HepG2 (cell line): ENCODE results near the gene FGGY. TPM values are rescaled to one million over a fixed set of nuclear protein-coding genes. Genes with fewer than 3 reads are reported as not detected.

Experiments
- AKNA ChIP-seq: sonication (generic); formaldehyde crosslinking; IDR thresholded peaks from 2 replicates; pipeline ENCODE4 v1.4.0; 2020; ENCODE audit warnings: missing genetic modification reagents, borderline replicate concordance
- NRL ChIP-seq: sonication (generic); formaldehyde crosslinking; IDR thresholded peaks from 2 replicates; pipeline ENCODE4 v1.5.0; 2020; ENCODE audit warnings: missing genetic modification reagents, mild to moderate bottlenecking, moderate library complexity, borderline replicate concordance
- SIN3A ChIP-seq: IDR thresholded peaks from 2 replicates; pipeline ENCODE4 v1.6.1; 2011; ENCODE audit warnings: low read depth, mild to moderate bottlenecking, control low read depth, low read length, borderline replicate concordance
- ZFAT ChIP-seq: sonication (generic); formaldehyde crosslinking; conservative IDR thresholded peaks from 2 replicates; pipeline ENCODE4 v1.8.1; 2023; ENCODE audit warnings: missing genetic modification reagents, inconsistent platforms
- ZNF17 ChIP-seq: sonication (generic); formaldehyde crosslinking; IDR thresholded peaks from 2 replicates; pipeline ENCODE4 v1.5.0; 2020; ENCODE audit warnings: mild to moderate bottlenecking, missing genetic modification reagents
- ZNF740 ChIP-seq: sonication (generic); formaldehyde crosslinking; IDR thresholded peaks from 2 replicates; pipeline ENCODE4 v1.4.0; 2020; ENCODE audit warnings: missing genetic modification reagents
- polyA plus RNA-seq, 8 experiments: library from polyadenylated mRNA; depleted of rRNA in 3 of 8; stranded (reverse) in 7 of 8; unstranded in 1 of 8; fragments of >200 nt; fragmentation: Illumina TruSeq in 4 of 8; extraction: Trizol in 4 of 8; gene quantifications; 2 replicates each; pipeline versions ENCODE4 v1.2.1 to v1.2.3, GENCODE V29; 2011 to 2016; ENCODE audit warnings: low read depth in 4 of 8, missing spikeins in 1 of 8, mixed read lengths in 1 of 8; ENCODE audit not compliant: insufficient read depth in 1 of 8
- total RNA-seq, 5 experiments: library from RNA; depleted of rRNA; stranded (reverse); fragments of >200 nt; fragmentation: Illumina TruSeq; extraction: Trizol; gene quantifications; 2 replicates each; pipeline ENCODE4 v1.2.3, GENCODE V29; 2016; ENCODE audit warnings: low read depth in 1 of 5
- TF ChIP-seq, protein P1 (sequence below), 2 experiments: fragments of 450-650 bp in 1 of 2; sonication (generic) in 1 of 2; formaldehyde crosslinking in 1 of 2; IDR thresholded peaks; 2 replicates each; pipeline versions ENCODE4 v1.6.1 to v1.8.0; 2016 to 2022; ENCODE audit warnings: antibody characterized with exemption in 1 of 2, mild to moderate bottlenecking in 1 of 2, missing genetic modification reagents in 1 of 2
- TF ChIP-seq, protein P2 (sequence below): sonication (generic); formaldehyde crosslinking; conservative IDR thresholded peaks from 2 replicates; pipeline ENCODE4 v1.8.0; 2022; ENCODE audit warnings: missing genetic modification reagents

The FGGY gene
- total and polyA plus RNA-seq, 2 of the 13 experiments (the other 11 are each of a cell fraction or from before 2014, with no cell fraction given): 15.7 to 27.5 TPM

DNA sequence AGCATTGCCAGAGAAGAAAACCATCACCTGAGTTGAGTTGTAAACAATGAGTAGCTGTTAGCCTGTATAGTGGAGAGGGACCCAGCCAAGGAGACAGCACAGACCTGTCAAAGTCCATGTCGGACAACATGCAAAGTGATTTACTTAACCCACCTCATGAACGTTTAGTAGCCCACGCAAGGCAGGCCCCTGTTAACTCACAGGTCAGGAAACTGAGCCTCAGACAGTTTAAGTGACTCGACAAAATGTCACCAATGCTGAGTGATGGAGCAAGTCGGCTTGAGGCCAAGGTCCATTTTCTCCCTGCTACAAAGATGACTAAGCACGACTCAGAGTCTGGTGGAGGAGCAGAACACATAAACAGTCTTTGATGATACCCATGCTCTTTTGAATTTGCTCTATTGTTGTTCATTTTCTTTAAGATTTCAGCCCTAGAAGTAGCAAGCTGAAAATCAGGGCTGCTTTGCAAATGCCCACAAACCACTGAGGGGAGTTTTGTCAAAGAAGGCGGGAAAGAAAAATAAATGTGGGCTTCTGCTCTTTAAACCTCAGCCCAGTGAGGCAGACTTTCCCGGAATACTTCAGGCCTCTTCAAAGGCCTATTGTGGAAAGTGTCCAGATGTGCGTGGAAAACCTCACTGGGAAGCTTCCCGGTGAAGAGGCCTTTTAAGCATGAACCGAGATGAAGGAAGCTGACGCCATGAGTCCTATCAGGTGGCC lies 434.0 kb downstream of the FGGY start (continued):
- TF ChIP-seq, protein P1, sequence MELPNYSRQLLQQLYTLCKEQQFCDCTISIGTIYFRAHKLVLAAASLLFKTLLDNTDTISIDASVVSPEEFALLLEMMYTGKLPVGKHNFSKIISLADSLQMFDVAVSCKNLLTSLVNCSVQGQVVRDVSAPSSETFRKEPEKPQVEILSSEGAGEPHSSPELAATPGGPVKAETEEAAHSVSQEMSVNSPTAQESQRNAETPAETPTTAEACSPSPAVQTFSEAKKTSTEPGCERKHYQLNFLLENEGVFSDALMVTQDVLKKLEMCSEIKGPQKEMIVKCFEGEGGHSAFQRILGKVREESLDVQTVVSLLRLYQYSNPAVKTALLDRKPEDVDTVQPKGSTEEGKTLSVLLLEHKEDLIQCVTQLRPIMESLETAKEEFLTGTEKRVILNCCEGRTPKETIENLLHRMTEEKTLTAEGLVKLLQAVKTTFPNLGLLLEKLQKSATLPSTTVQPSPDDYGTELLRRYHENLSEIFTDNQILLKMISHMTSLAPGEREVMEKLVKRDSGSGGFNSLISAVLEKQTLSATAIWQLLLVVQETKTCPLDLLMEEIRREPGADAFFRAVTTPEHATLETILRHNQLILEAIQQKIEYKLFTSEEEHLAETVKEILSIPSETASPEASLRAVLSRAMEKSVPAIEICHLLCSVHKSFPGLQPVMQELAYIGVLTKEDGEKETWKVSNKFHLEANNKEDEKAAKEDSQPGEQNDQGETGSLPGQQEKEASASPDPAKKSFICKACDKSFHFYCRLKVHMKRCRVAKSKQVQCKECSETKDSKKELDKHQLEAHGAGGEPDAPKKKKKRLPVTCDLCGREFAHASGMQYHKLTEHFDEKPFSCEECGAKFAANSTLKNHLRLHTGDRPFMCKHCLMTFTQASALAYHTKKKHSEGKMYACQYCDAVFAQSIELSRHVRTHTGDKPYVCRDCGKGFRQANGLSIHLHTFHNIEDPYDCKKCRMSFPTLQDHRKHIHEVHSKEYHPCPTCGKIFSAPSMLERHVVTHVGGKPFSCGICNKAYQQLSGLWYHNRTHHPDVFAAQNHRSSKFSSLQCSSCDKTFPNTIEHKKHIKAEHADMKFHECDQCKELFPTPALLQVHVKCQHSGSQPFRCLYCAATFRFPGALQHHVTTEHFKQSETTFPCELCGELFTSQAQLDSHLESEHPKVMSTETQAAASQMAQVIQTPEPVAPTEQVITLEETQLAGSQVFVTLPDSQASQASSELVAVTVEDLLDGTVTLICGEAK (IDR thresholded peaks at IDR 0.05): no peak
- TF ChIP-seq, protein P1 (CRISPR knock-in tag; IDR thresholded peaks at IDR 0.05): no peak
- no peak for TF ChIP-seq ZNF17
- TF ChIP-seq ZFAT (CRISPR knock-in tag): no peak
- TF ChIP-seq ZNF740 (CRISPR knock-in tag): no peak
- TF ChIP-seq, protein P2, sequence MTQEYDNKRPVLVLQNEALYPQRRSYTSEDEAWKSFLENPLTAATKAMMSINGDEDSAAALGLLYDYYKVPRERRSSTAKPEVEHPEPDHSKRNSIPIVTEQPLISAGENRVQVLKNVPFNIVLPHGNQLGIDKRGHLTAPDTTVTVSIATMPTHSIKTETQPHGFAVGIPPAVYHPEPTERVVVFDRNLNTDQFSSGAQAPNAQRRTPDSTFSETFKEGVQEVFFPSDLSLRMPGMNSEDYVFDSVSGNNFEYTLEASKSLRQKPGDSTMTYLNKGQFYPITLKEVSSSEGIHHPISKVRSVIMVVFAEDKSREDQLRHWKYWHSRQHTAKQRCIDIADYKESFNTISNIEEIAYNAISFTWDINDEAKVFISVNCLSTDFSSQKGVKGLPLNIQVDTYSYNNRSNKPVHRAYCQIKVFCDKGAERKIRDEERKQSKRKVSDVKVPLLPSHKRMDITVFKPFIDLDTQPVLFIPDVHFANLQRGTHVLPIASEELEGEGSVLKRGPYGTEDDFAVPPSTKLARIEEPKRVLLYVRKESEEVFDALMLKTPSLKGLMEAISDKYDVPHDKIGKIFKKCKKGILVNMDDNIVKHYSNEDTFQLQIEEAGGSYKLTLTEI (CRISPR knock-in tag): no peak
- no peak for TF ChIP-seq NRL (CRISPR knock-in tag)
- TF ChIP-seq AKNA: no peak
- TF ChIP-seq SIN3A: peak; percentile 49; the same call in 1 of the 2 replicates
